Omental fat pad (tissue), 4 donors: Measurements from ENCODE around the gene RBFOX2. TPM values are rescaled to one million over a fixed set of nuclear protein-coding genes. Genes with fewer than 3 reads are reported as not detected.

ENCODE experiments used
- ATAC-seq: fragments of 150-250 bp; one replicate; pipeline ENCODE4 v1.9.1; 2016; ENCODE audit warnings: mild to moderate bottlenecking, moderate library complexity; ENCODE audit not compliant: low FRiP score
- DNase-seq: peaks from one replicate; pipeline ENCODE4 v3.0.0-alpha.2; 2019; ENCODE audit warnings: low spot score
- total RNA-seq, 4 donors: library from RNA; depleted of rRNA; stranded (reverse); fragments of >200 nt; gene quantifications; one replicate each; pipeline ENCODE4 v1.1.0, GENCODE V29; 2016
- TF ChIP-seq, protein P1 (sequence below), 3 donors: fragments of 450-650 bp; IDR thresholded peaks; one replicate each; pipeline ENCODE4 v1.5.1; 2016 to 2017; ENCODE audit warnings: antibody characterized with exemption in 3 of 3, mild to moderate bottlenecking in 3 of 3, moderate library complexity in 2 of 3

RBFOX2 gene
- total RNA-seq, 4 donors from 2014 or later = 41.2 to 80.7 (median 60.1) TPM

- DNase-seq = no peak
- TF ChIP-seq, protein P1, sequence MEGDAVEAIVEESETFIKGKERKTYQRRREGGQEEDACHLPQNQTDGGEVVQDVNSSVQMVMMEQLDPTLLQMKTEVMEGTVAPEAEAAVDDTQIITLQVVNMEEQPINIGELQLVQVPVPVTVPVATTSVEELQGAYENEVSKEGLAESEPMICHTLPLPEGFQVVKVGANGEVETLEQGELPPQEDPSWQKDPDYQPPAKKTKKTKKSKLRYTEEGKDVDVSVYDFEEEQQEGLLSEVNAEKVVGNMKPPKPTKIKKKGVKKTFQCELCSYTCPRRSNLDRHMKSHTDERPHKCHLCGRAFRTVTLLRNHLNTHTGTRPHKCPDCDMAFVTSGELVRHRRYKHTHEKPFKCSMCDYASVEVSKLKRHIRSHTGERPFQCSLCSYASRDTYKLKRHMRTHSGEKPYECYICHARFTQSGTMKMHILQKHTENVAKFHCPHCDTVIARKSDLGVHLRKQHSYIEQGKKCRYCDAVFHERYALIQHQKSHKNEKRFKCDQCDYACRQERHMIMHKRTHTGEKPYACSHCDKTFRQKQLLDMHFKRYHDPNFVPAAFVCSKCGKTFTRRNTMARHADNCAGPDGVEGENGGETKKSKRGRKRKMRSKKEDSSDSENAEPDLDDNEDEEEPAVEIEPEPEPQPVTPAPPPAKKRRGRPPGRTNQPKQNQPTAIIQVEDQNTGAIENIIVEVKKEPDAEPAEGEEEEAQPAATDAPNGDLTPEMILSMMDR (IDR thresholded peaks at IDR 0.05) = no peak
- ATAC-seq = no peak
Observed at GRCh38 chr22:35889071-35889470, 139.6 kb downstream of the RBFOX2 start.

DNA sequence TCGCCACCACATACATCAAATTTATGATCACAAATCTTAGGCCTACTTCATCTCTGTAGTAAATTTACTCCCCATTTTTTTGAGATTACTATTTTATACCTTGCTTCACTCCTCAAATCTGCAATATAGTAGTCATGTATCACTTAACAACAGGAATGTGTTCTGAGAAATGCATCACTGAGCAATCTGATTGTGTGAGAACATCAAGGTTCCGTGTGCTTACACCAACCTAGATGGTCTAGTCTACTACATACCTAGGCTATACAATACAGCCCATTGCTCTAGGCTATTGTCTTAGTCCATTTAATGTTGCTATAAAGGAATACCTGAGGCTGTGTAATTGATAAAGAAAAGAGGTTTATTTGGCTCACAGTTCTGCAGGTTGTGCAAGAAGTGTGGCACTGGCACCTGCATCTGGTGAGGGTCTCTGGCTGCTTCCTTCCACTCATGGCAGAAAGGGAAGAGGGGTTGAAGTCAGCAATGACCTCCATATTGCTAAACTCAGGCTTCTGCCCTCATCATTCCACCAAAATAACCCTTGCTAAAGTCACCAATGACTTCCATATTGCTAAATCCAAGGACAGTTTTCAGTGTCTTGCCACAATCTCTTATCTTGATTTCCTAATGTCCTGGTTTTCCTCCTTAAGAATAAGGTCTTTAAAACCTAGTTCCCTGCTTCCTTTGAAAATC, 140.3 kb downstream of the RBFOX2 start:
- TF ChIP-seq, protein P1 (IDR thresholded peaks at IDR 0.05) = no peak
- ATAC-seq (no peak), DNase-seq (no peak)

DNA sequence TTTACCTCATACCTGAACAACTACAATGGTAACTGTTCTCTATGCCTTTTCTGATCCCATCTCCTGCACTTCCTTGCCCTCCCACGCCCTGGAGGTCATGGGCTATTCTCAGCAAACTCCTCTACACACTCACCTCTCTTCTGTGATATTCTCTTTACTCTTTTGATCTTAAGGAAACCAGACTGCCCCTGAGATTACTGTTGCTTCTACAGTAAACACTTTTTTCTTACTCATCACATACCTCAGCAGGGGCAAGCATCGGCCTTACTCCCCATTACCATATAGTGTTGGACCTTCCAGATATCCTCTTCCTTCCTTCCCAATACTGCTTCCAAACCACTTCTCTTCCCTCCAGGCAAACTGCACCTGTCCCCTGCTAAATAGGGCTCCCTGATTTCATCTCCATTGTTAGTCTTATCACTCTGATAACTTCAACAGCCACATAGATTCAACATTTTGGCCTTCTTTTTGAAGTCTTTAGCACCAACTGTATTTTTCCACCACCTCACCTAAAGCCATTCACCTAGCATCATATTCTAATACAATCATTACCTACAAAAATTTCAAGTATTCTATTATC, 141.2 kb downstream of the RBFOX2 start:
- DNase-seq (no peak), ATAC-seq (no peak)
- TF ChIP-seq, protein P1 (IDR thresholded peaks at IDR 0.05) = no peak

- no peak for ATAC-seq
- TF ChIP-seq, protein P1 (IDR thresholded peaks at IDR 0.05) = no peak
- DNase-seq = no peak
Observed at GRCh38 chr22:35886309-35886708, 142.3 kb downstream of the RBFOX2 start.

DNA sequence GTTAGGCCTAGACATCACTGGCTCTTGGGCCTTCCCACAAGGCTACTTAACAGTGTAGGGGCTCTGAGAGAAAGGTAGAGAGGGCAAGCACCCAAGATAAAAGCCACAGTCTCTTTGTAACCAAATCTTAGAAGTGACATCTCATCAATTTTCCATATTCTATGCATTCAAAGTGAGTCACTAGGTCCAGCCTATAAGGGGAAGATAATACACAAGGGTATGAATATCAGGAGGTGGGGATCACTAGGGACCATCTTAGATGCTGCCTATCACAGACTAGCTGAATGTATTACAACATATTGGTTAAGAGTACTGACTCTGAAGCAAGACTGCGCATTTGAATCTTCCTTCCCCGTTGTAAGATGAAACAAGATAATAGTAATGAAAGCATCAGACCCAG, 144.1 kb downstream of the RBFOX2 start:
- TF ChIP-seq, protein P1 (IDR thresholded peaks at IDR 0.05) = no peak
- ATAC-seq (no peak), DNase-seq (no peak)

GRCh38 chr22:35883031-35883620, 145.5 kb downstream of the RBFOX2 start:
- DNase-seq (no peak), ATAC-seq (peak; percentile 74)
- TF ChIP-seq, protein P1 (IDR thresholded peaks at IDR 0.05) = no peak
